Measurements from ENCODE around the gene ZNF100. TPM values are rescaled to one million over a fixed set of nuclear protein-coding genes. Genes with fewer than 3 reads are reported as not detected.

ZNF100 gene
- total RNA-seq, 1 experiment from 2014 or later, result 30.7 TPM

DNA sequence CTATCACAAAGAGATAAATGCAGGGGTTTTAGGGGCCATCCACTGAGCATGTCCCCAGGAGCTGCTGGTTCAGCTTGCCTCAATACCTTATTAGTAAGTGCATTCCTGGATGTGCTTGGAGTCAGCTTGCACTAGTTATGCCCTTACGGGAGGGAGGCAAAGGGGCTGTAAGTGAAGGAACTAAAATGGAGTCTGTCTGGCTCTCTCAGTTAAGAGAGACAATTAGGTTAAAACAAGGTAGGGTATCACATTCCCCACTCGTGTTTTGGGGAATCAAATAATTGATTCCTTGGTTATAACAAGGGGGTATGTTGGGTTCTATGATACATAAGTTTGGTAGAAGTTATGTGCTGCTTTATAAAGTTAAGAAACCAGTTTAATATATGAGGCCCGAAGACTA, 78.9 kb downstream of the ZNF100 start:
- Histone ChIP-seq H2BK15ac (ENCODE audit: low read depth, low read length) (no peak overlapping the region), H3K18ac (ENCODE audit: insufficient read length, low read depth, low read length) (no peak overlapping the region), H3K27ac (ENCODE audit: insufficient read length, low read depth, low read length) (no peak overlapping the region), H4K8ac (replicated peaks; ENCODE audit: insufficient read length, low read depth, low read length) (no peak overlapping the region), H3T11ph (ENCODE audit: low read length) (no peak overlapping the region), H2BK20ac (ENCODE audit: low read depth, low read length, poor library complexity, severe bottlenecking) (no peak overlapping the region), H2AK5ac (ENCODE audit: insufficient read length, low read length) (no peak overlapping the region), H2BK5ac (ENCODE audit: insufficient read length, low read length) (no peak overlapping the region), H3K9me3 (ENCODE audit: control insufficient read depth, low read depth, low read length) (peaks cover 26% of the 10 kb centered on the region), H3K23me2 (ENCODE audit: insufficient read length, low read depth, low read length, poor library complexity, severe bottlenecking) (no peaks in the 10 kb centered on the region), H2BK12ac (ENCODE audit: insufficient read length, low read depth, low read length) (no peak overlapping the region), H3K4ac (ENCODE audit: low read depth, low read length) (no peak overlapping the region), H2BK120ac (ENCODE audit: low read depth, low read length, poor library complexity, severe bottlenecking) (no peak overlapping the region), H3K23ac (ENCODE audit: insufficient read length, low read depth, low read length) (no peak overlapping the region), H3K4me1 (ENCODE audit: insufficient read depth, low read length) (no peaks in the 10 kb centered on the region), H3K4me2 (ENCODE audit: insufficient read depth, insufficient read length, low read length) (no peak overlapping the region), H3K79me2 (ENCODE audit: insufficient read depth, low read length) (no peaks in the 10 kb centered on the region), H3K79me1 (ENCODE audit: insufficient read depth, low read depth, low read length, poor library complexity, severe bottlenecking) (no peaks in the 10 kb centered on the region), H4K20me1 (ENCODE audit: control insufficient read depth, insufficient read depth, insufficient read length) (no peaks in the 10 kb centered on the region), H2AFZ (ENCODE audit: low read length) (no peak overlapping the region), H3K56ac (ENCODE audit: insufficient read length, low read depth, low read length) (no peak overlapping the region), H3K27me3 (ENCODE audit: insufficient read depth, low read length) (no peaks in the 10 kb centered on the region), H4K5ac (ENCODE audit: insufficient read length, low read depth, low read length) (no peak overlapping the region), H3K14ac (ENCODE audit: insufficient read depth, low read length) (no peak overlapping the region), H3K9ac (ENCODE audit: extremely low read depth, insufficient read length, low read length) (no peak overlapping the region), H4K91ac (ENCODE audit: insufficient read length, low read depth, low read length) (no peak overlapping the region)
- WGBS (ENCODE audit: extremely low coverage, insufficient read length, low lambda C conversion rate), result no CpG with 5 or more reads among the region's 3 CpGs
- TF ChIP-seq, protein P1, sequence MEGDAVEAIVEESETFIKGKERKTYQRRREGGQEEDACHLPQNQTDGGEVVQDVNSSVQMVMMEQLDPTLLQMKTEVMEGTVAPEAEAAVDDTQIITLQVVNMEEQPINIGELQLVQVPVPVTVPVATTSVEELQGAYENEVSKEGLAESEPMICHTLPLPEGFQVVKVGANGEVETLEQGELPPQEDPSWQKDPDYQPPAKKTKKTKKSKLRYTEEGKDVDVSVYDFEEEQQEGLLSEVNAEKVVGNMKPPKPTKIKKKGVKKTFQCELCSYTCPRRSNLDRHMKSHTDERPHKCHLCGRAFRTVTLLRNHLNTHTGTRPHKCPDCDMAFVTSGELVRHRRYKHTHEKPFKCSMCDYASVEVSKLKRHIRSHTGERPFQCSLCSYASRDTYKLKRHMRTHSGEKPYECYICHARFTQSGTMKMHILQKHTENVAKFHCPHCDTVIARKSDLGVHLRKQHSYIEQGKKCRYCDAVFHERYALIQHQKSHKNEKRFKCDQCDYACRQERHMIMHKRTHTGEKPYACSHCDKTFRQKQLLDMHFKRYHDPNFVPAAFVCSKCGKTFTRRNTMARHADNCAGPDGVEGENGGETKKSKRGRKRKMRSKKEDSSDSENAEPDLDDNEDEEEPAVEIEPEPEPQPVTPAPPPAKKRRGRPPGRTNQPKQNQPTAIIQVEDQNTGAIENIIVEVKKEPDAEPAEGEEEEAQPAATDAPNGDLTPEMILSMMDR (conservative IDR thresholded peaks at IDR 0.05), result no peak
- peaks cover 0 to 8% (median 2%) of the 10 kb centered on the region in 3 experiments; a peak in 3 of 7 replicates for H3K36me3 Mint-ChIP-seq (ENCODE audit: insufficient read depth in 1 of 3, low read depth in 3 of 3)
- H3K9me3 Mint-ChIP-seq, result peaks cover 48 to 80% of the 10 kb centered on the region in 2 experiments
- H3K27ac Mint-ChIP-seq, result no peak overlapping the region
- H3K4me1 Mint-ChIP-seq, result no peaks in the 10 kb centered on the region; a peak in 1 of 4 replicates
- DNase-seq, result no peak
- H3K4me3 Mint-ChIP-seq, result no peak overlapping the region
- H3K27me3 Mint-ChIP-seq (ENCODE audit: low read depth), result peaks cover 2% of the 10 kb centered on the region

Measured in H9 (cell line).